Activated CD8-positive, alpha-beta memory T cell treated with anti-CD3 and anti-CD28 coated beads, Interleukin-2, amount 50 U/mL, for 1 hour (primary cell): ENCODE data around the gene KRT40.
"Not testable (repeated sequence)": the region's sequence is repeated elsewhere in the genome, so short reads cannot be mapped to it uniquely, and the experiment has no call there.

Experiments
- DNase-seq: peaks from one replicate; pipeline ENCODE4 v3.0.0-alpha.2; 2020; ENCODE audit errors: extremely low read depth

Gene KRT40

DNA sequence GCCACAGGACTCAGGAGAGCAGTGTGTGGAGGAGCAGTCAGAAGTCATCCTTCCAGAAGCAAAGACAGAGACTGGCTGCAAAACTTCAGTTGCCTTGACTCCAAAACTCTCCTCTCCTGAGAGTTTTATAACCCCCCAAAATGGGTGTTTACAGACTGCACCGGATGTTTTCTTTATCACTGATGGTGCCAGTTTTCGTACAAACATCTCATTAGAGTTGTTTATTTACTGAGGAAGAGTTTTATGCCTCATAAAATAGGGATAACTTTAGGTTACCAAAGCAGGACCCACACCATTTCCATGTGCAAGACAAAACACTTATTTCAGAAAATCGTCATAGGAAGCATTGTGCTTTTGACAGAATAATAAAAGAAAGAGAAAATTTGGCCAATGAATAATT is at the start of gene KRT40:
Gene KRT40, minus strand, starts transcription at position 101 of the 400 bp plus-strand sequence. Its CDS starts 53 bp downstream, at position 48.
- no peak for DNase-seq

DNA sequence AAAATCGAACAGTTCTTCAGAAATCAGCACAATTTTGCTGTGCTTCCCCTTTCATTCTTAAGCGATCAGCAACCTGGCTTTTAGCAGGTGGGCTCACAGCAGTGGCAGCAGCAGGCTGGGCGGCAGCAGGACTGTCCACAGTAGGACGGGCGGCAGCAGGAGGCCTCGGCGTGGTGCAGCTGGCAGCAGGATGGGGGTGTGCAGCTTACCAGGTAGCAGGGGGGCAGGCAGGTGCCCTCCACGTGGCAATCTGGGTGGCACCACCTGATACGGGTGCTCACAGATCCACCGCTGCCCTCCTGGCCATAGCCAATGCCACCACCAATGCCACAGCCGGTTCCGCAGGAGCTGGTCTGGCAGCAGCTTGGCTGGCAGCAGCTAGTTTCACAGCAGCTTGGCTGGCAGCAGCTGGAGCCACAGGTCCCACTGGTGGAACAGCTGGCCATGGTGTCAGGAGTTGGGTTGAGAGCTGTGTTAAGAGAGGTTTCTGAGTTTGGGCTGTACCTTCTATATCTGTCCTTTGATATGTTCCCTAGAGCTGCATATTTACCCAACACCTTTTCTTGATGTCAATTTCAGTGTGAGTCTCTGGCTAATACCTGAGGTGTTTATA is 45.6 kb upstream of the KRT40 start, which contains the start of gene KRTAP1-4:
Gene KRTAP1-4, minus strand, starts transcription at position 563 of the 613 bp plus-strand sequence. Its CDS starts 117 bp downstream, at position 446.
- no peak for DNase-seq

DNA sequence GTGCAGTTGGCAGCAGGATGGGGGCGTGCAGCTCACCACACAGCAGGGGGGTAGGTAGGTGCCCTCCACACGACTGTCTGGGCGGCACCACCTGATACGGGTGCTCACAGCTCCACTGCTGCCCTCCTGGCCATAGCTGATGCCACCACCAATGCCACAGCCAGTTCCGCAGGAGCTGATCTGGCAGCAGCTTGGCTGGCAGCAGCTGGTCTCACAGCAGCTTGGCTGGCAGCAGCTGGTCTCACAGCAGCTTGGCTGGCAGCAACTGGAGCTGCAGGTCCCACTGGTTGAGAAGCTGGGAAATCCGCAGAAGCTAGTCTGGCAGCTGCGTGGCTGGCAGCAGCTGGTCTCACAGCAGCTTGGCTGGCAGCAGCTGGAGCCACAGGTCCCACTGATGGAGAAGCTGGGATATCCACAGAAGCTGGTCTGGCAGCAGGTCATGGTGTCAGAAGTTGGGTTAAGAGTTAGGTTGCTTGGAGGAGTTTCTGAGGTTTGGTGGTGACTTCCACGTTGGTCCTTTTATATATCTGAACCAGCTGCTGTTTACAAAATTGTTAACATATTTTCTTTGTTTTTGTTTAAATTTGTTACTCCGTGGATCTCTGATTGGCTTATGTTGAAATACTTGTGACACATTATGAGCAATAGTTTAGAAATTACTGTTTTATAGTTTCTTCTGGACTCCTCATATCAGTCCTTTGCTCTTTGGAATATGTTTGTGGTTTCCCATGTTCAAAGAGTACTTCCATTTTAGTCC is 42.8 kb upstream of the KRT40 start, which contains the start of gene KRTAP1-5:
Gene KRTAP1-5, minus strand, starts transcription at position 494 of the 757 bp plus-strand sequence. Its CDS starts 53 bp downstream, at position 441.
- no peak for DNase-seq

DNA sequence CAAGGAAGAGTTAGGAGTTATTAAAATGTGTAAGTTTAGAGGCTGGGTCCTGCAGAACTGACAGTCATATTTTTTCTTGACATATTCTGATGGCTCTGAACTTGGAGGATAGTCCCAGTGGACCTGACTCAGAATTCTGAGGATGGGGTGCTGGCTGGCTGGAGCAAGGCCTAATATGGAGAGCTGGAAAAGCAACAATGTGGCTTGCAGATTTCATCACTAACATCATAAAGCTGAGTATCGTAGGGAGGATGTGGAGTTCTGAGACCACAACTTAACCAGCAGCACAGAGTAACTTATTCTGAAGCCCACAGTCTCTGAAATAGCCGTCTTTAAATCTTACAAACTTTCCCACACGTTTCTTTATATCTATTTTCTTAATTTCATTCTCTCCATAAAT is 40.6 kb upstream of the KRT40 start:
- DNase-seq: no peak

DNA sequence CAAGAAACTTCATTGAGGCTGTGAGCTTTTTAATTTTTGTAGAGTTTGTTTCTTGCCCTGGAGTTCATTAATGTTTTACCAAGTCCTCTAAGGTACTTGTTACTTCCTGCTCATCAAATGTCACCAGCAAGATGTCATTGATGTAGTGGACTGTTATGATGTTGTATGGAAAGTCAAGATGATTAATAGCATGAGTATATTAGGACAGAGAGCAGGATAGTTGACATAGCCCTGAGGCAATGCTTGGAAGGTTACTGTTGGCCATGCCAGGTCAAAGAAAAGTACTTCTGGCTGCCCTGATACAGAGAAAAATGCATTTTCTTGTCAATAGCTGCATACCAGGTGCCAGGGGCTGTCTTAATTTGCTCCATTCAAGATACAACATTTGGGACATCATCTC is 36.2 kb upstream of the KRT40 start:
- no peak for DNase-seq

DNA sequence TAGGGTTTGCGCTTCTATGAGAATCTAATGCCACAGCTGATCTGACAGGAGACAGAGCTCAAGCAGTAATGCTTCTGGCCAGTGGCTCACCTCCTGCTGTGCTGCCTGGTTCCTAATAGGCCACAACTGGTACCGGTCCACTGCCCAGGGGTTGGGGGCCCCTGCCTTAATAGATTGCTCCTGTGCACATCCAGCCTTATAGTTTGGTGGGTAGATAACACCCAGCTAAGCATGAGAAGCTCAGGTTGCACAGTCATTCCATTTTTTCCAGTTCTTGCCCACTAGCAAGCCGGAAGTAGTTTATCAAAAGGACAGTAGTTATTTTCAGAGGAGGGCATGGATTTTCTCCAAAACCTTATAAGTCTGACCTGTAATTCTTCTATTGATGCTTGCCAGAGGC is 35.3 kb upstream of the KRT40 start:
- no peak for DNase-seq

DNA sequence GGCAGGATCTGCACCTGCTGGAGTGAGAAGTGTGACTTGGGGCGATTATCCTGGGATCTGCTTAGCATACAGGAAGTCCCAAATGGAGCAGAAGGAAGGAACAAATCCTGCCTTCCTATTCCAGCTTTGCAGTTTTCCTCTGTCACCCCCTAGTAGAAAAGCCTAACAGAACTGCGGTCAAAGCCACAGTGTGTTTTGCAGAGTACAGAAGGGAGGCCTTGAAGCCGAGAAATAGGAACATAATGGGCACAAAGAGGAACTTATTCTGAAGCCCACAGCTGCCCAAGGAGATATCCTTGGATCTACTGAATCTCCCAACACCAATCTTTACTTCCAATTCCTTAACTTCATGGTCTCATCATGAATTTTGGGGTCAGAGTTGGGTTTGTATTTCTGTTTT is 34.4 kb upstream of the KRT40 start:
- DNase-seq: no peak

DNA sequence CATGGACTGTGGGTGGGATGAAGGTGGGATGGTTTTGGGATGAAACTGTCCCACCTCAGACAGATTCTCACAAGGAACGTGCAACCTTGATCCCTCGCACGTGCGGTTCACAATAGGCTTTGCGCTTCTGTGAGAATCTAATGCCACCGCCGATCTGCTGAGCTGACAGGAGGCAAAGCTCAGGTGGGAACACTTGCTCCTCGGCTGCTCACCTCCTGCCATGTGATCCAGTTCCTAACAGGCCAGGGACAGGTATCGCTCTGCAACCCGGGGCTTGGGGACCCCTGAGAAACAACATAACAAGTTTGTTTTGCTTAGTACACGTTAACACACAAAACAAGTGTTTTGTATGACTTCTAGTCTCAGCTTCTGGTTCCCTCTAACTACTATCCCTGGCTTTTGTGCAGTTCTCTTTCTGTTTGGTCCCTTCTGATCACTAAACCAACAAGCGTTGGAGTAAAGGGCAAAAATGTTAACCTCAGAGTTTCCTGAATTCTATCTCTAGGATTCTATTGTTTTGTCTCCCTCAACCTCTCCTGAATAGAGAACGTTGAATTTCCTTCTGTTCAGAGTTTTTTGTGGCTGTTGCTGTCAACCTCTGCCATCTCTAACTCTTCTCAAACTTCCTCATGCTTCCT is 32.6 kb upstream of the KRT40 start:
- DNase-seq: no peak

DNA sequence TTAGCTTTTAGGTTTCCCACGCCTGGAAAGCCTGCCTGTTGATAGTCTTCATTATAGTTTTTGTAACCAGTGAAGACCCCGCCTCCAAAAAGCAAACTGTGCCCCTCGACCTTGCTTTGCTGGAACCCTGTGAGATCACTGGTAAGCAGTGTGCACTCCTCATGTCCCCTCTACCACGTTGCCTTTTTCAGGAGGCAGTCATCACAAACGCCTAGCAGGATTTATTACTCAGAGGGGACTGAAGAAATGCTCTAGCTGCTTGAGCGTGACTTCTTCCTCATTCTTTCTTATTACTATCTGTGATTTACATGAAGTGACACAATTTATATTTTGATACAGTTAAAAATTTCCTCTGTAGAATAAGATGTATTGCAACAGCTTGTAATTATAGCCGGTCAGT is 31.3 kb upstream of the KRT40 start:
- no peak for DNase-seq

DNA sequence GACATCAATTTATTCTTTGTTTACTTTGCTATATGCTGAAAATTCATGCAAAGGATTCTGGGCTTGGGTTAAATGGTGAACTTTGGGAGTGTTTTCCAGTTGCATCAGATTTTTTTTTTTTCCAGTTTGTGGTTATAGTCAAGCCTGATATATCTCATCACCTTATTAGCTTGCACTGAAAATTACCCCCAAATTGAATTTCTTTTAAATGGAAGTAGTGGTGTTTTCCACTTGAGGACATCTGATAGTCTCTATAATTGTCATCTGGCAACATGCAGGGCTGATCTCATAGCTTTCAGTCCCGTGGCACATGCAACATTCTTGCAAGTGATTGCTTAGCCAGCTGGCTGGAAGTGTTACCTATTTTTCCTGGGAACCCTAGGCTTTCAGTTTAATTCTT is 29.5 kb upstream of the KRT40 start:
- DNase-seq: no peak

DNA sequence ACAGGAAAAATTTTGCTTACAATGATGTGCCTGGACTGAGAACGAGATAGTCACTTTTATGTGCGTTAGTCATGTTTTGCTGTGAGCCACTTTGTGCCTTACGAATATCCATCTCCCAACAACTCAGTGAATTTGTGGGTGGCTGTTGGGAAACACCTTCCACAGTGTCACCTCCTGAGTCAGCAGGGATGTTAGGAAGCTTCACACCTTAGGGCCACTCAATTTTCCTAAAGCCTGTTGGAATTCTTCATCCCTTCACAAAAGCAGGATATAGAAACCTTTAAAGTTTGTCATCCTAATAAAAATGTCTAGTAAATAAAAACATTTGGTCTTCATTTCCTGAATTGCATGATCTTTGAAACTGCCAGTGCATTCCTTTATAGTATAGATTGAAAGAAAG is 29.1 kb upstream of the KRT40 start:
- no peak for DNase-seq

DNA sequence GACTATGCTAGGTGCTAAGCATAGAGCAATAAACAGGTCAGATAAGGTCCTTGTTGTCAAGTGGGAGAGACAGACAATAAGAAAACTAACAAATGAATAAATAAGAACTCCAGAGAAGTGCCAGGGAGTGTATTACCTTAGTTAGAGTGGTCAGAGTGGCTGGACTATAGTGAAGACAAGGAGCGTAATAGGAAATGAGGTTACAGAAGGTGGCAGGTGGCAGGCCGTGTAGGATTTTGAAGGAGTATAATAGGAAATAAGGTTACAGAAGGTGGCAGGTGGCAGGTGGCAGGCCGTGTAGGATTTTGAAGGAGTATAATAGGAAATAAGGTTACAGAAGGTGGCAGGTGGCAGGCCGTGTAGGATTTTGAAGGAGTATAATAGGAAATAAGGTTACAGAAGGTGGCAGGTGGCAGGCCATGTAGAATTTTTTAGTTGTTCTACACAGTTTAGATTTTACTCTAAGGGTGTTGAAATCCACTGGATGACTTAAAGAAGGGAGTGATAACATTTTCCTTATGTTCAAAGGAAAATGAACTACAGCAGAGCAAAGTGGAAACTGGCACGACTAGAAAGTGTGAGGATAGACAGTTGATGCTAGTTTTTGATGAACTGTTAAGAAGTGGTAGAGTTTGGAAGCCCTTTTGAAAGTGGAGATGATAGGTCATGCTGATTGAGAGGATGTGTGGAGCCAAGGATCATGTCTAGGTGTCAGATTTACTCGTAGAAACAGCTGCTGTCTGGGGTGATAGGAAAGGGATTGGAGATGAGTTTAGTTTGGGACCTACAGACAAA is 28.4 kb upstream of the KRT40 start:
- DNase-seq: no peak

DNA sequence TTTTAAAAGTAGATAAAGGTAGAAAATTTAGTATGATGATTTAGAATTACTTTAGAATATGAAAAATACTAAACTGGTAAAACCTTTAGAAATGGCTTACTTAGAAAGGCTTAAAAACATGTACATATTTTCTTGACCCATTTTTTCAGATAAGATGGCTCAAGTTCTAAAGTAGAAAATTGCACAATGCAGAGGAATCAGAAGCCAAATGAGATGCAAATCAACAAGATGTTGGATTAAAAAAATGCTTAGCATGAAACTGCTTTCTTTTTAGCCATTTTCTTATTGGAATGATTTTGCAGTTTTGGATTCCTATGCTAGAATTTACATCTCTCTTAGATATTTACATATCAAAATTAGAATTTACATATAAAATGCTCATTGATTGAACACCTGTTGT is 26.3 kb upstream of the KRT40 start:
- no peak for DNase-seq

DNA sequence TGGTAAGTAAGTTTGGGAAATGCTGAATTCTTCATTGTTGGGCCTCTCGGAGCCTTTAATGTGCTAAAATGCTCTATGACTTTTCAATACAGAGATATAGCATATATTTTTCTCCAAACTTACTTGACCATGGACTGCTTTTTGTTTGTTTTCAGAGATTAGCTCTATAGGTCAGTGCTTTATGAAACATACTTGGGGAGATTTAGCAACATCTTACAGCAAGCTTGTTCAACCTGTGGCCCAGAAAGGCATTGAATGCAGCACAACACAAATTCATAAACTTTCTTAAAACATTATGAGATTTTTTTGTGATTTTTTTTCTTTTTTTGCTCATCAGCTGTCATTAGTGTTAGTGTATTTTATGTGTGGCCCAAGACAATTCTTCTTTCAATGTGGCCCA is 25.8 kb upstream of the KRT40 start:
- DNase-seq: no peak

DNA sequence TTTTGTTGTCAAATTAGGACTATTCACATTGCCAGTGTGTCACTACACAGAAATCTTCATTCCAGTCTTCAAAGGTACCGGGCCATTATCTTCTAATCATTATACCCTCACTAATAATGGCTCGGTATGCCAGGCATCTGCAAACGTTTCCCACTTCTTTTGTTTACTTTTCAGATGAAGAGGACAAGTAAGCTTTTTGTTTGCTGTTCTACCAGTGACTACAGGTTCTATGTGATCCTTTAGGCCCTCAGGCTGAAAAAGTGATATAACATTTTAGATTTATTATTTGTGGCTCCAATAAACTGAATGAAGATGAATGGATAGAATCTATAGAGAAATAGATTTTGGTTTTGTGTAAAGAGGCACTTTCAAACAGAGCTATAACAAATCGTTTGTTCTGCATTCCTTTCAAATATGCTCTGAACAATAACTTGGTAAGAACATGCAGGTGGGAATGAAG is 25.2 kb upstream of the KRT40 start:
- no peak for DNase-seq

DNA sequence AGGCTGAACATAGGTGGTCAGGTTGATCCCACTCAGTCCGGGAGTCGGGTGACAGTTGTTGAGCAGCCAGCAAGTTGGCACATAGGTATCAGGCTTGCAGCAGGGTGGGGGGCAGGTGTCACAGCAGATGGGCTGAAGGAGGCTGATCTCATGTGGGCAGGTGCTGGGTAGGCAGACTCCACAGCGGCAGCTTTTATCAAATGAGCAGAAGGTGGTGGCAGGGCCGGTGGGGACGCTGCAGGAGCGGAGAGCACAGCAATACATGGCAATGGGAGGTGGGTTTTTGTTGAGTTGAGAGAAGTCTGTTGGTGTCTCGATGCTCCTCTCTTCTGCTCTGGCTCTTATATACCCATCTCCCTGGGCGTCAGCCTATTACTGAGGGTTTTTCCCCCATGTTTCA is 24.7 kb upstream of the KRT40 start, which contains the start of gene KRTAP3-1:
Gene KRTAP3-1, minus strand, starts transcription at position 318 of the 400 bp plus-strand sequence. Its CDS starts 54 bp downstream, at position 264.
- no peak for DNase-seq

DNA sequence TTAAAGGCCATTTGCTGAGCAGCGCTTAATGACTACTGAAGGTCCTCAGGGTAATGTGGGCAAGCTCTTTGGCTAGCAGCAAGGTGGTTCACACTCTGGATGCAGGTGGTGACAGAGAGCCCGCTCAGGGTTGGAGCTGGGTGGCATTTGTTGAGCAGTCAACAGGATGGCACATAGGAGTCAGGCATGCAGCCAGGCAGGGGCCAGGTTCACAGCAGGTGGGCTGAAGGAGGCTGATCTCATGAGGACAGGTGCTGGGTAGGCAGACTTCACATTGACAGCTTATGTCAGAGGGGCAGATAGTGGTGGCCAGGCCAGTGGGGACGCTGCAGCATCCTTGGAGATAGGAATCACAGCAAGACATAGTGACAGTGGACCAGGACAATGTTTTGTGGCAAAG is 20.3 kb upstream of the KRT40 start:
- DNase-seq: no peak

DNA sequence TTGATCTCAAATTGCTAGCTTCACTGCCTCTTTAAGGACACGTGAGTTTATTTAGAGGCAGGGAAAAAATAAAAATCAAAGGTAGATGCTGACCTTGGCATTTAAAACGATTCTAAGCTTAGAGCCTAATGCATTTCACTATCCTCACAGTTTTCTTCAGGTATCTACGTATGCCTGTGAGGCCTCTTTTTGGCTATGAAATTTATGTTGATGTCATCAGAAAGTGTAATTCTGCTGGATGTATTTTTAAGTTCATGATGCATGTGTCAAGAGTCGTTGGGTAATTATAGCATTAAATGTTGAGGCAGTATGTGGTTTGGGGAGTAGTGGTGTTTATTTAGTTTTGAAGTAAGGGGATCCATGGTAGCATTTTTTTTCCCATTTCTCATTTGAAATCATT is 19.8 kb upstream of the KRT40 start:
- no peak for DNase-seq

DNA sequence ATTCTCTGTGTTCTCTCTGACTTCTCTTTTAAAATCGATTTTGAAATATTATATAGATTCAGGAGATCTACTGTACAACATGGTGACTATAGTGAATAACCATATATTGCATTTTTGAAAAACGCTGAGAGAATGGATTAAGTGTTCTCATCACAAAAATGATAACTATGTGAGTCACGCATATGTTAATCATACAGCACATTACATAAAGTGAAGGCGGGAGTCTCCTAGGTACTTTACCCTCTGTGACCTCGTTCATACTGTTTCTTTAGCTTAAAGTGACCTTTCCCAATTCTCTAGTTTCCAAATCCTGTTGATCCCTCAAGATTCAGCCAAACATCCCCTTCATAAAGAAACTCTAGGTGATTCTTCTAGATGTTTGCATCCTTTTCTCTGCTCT is 18.7 kb upstream of the KRT40 start:
- no peak for DNase-seq

DNA sequence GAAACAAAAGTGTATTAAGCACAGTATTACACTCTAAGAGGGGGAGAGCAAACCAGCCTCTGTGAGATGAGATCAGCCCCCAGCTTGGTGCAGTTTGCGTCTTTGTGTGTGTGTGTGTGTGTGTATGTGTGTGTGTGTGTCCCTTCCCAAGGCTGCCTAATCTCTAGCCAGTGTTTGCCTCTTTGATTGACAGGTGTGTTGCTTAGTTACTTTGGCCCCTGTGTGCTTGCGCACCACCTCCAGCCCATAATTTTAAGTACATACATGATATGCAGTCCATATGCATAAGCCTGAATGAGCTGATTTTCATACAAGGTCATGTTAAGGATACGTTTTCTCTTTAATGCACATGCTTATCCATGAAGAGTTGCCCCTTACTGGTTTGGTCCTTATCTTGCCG is 17.7 kb upstream of the KRT40 start:
- no peak for DNase-seq

DNA sequence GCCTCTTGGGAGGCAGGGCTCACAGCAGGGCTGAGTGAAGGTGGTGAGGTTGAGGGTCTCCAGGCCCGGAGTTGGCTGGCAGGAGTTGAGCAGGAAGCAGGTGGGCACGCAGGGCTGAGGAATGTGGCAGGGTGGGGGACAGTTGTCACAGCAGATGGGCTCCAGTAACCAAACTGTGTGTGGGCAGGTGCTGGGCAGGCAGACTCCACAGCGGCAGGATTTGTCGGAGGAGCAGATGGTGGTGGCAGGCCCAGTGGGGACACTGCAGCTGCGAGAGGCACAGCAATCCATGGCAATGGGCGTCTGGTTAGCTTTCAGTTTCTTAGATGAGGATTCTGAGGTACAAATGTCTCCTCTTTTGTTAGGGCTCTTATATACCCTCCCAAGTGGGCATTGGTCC is 15.4 kb upstream of the KRT40 start, which contains the start of gene KRTAP3-2:
Gene KRTAP3-2, minus strand, starts transcription at position 344 of the 400 bp plus-strand sequence. Its CDS starts 53 bp downstream, at position 291.
- DNase-seq: not testable (repeated sequence)

DNA sequence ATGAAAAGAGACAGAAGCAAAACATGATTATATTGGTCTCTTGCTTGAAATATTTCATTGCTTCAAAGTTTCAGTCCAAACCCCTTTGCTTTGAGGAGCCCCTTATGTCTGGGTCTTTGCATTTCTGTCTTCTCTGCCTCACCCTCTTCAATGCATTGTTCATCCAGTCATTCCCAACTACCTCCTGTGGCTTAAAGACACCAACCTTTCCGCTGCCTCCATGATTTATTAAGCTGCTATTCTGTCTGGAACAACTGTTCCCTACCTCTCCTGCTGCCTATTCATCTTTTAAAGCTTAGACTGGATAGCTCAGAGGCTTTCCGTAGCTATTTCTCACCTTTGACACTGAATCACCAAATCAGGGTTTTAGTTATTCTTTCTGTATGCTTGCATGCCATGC is 13.2 kb upstream of the KRT40 start:
- no peak for DNase-seq
